K562 (cell line): ENCODE data around the gene DNPEP. TPM values are rescaled to one million over a fixed set of nuclear protein-coding genes. Genes with fewer than 3 reads are reported as not detected.

Experiments used
- ATAC-seq: fragments of 200-7000 bp; cut with Tn5 transposase; 3 replicates; pipeline ENCODE4 v1.9.1; 2020; ENCODE audit warnings: moderate library complexity
- BruUV-seq: library from RNA; stranded (reverse); fragments of 400-500 nt; replicated peaks from 2 replicates; lab custom pipeline; 2021; lab: Mats Ljungman, UMichigan
- CTCF ChIA-PET: fragments of 300-600 bp; formaldehyde crosslinking; extraction: SDS; loops from one replicate; lab custom pipeline; 2021; ENCODE audit warnings: low intra/inter-chr PET ratio; lab: Yijun Ruan, JAX
- POLR2A ChIA-PET: fragments of 300-600, 350-650 bp; sonication (Branson Sonifier 250); formaldehyde crosslinking; extraction: SDS; loops from one replicate; lab custom pipeline; 2021; ENCODE audit warnings: antibody characterized with exemption, inconsistent platforms; lab: Yijun Ruan, JAX
- DNase-seq, 4 experiments: peaks; one replicate each; pipeline versions ENCODE4 v3.0.0 to v3.0.0-alpha.2; 2011 to 2018; ENCODE audit warnings: low spot score in 3 of 4, mixed read lengths in 3 of 4; ENCODE audit errors: extremely low read depth in 1 of 4
- FAIRE-seq: peaks from 2 replicates; lab custom pipeline; 2011; peaks lifted over from hg19 to GRCh38; lab: Jason Lieb, UNC
- H2AFZ ChIP-seq: 2 replicates; pipeline ENCODE4 v1.6.0; 2011; ENCODE audit warnings: low read depth, low read length, control low read depth, inconsistent platforms
- H3K27ac ChIP-seq: fragments of 200-600 bp; 3 replicates; pipeline ENCODE4 v1.8.0; 2011; ENCODE audit warnings: low read depth, mild to moderate bottlenecking, control low read depth, inconsistent platforms, low read length, moderate library complexity, mixed read lengths; ENCODE audit errors: extremely low read depth
- H3K27me3 ChIP-seq, 2 experiments: fragments of 300-600 bp in 1 of 2; 2 replicates in 1 of 2; 3 replicates in 1 of 2; pipeline versions ENCODE4 v1.6.0 to v1.8.0; 2011; ENCODE audit warnings: inconsistent platforms in 2 of 2, low read length in 2 of 2, mild to moderate bottlenecking in 1 of 2, mixed read lengths in 1 of 2, moderate library complexity in 1 of 2; ENCODE audit not compliant: control insufficient read depth in 2 of 2, insufficient read depth in 2 of 2
- H3K36me3 ChIP-seq: fragments of 300-600 bp; 3 replicates; pipeline ENCODE4 v1.8.0; 2011; ENCODE audit warnings: mild to moderate bottlenecking, low read length, inconsistent platforms; ENCODE audit not compliant: control insufficient read depth, insufficient read depth
- H3K4me1 ChIP-seq, 2 experiments: fragments of 200-600 bp in 1 of 2; replicated peaks in 1 of 2; 2 replicates in 1 of 2; 3 replicates in 1 of 2; pipeline versions ENCODE4 v1.5.1 to v1.8.0; 2011; ENCODE audit warnings: inconsistent platforms in 2 of 2, low read length in 2 of 2, mild to moderate bottlenecking in 1 of 2, mixed read lengths in 1 of 2, moderate library complexity in 1 of 2; ENCODE audit not compliant: control insufficient read depth in 2 of 2, insufficient read depth in 2 of 2
- H3K4me2 ChIP-seq: 2 replicates; pipeline ENCODE4 v1.6.1; 2011; ENCODE audit warnings: low read length, control low read depth, inconsistent platforms, mixed read lengths; ENCODE audit not compliant: insufficient read depth
- H3K4me3 ChIP-seq: fragments of 200-600 bp; sonication (generic), shearing (Covaris generic); 2 replicates; pipeline ENCODE4 v1.5.1; 2016; ENCODE audit warnings: control low read depth, inconsistent platforms
- H3K79me2 ChIP-seq: fragments of 200-600 bp; 3 replicates; pipeline ENCODE4 v1.8.0; 2011; ENCODE audit warnings: low read length, inconsistent platforms; ENCODE audit not compliant: control insufficient read depth, insufficient read depth
- H3K9ac ChIP-seq, 2 experiments: 2 replicates each; pipeline versions ENCODE4 v1.6.0 to v1.6.1; 2011; ENCODE audit warnings: low read depth in 2 of 2, low read length in 2 of 2, control low read depth in 1 of 2, inconsistent platforms in 1 of 2, mild to moderate bottlenecking in 1 of 2, mixed read lengths in 1 of 2; ENCODE audit not compliant: insufficient read depth in 1 of 2
- H3K9me1 ChIP-seq: one replicate; pipeline ENCODE4 v1.6.0; 2011; ENCODE audit warnings: inconsistent platforms, mild to moderate bottlenecking, low read length, moderate library complexity; ENCODE audit not compliant: control insufficient read depth, insufficient read depth
- H3K9me3 ChIP-seq: replicated peaks from 2 replicates; pipeline ENCODE4 v1.5.1; 2011; ENCODE audit warnings: low read depth, low read length, inconsistent platforms; ENCODE audit not compliant: control insufficient read depth, insufficient read depth
- H4K20me1 ChIP-seq: replicated peaks from 2 replicates; pipeline ENCODE4 v1.6.1; 2011; ENCODE audit warnings: low read length, inconsistent platforms, mixed read lengths; ENCODE audit not compliant: control insufficient read depth, insufficient read depth
- ARID1B ChIP-seq: fragments of 450-650 bp; IDR thresholded peaks from 2 replicates; pipeline ENCODE4 v1.6.1; 2016; ENCODE audit warnings: antibody characterized with exemption, mild to moderate bottlenecking, inconsistent platforms
- BRCA1 ChIP-seq, 2 experiments: fragments of 450-650 bp in 1 of 2; sonication (generic) in 1 of 2; formaldehyde crosslinking in 1 of 2; IDR thresholded peaks; 2 replicates each; pipeline versions ENCODE4 v1.5.0 to v1.6.1; 2017 to 2020; ENCODE audit warnings: mild to moderate bottlenecking in 1 of 2, missing genetic modification reagents in 1 of 2
- EGR1 ChIP-seq: fragments of 450-650 bp; conservative IDR thresholded peaks from 2 replicates; pipeline ENCODE4 v1.6.1; 2017; ENCODE audit warnings: mild to moderate bottlenecking
- ETV5 ChIP-seq: sonication (generic); formaldehyde crosslinking; IDR thresholded peaks from 2 replicates; pipeline ENCODE4 v1.4.0; 2020; ENCODE audit warnings: low read depth, mild to moderate bottlenecking, missing genetic modification reagents
- FOSL1 ChIP-seq: fragments of 200-800 bp; sonication (Bioruptor generic); conservative IDR thresholded peaks from 2 replicates; pipeline ENCODE4 v1.6.1; 2016; ENCODE audit warnings: missing genetic modification characterization, missing compliant biosample characterization
- GTF2A2 ChIP-seq: IDR thresholded peaks from 2 replicates; pipeline ENCODE4 v1.6.1; 2016; ENCODE audit warnings: mild to moderate bottlenecking, missing genetic modification characterization, missing compliant biosample characterization
- GTF2F1 ChIP-seq: IDR thresholded peaks from 2 replicates; pipeline ENCODE4 v1.6.1; 2011; ENCODE audit warnings: low read depth, low read length, improper control_type of control experiment
- HNRNPK ChIP-seq: fragments of 200-400 bp; formaldehyde crosslinking; IDR thresholded peaks from one replicate; pipeline ENCODE4 v1.6.1; 2018; ENCODE audit warnings: mild to moderate bottlenecking, low read depth, low read length; ENCODE audit not compliant: poor library complexity, severe bottlenecking
- HSF4 ChIP-seq: fragments of 250-450 bp; sonication (Bioruptor Pico); IDR thresholded peaks from 2 replicates; pipeline ENCODE4 v2.1.2; 2022; ENCODE audit warnings: mild to moderate bottlenecking, moderate library complexity, borderline replicate concordance
- NCOA6 ChIP-seq: fragments of 450-650 bp; IDR thresholded peaks from 2 replicates; pipeline ENCODE4 v1.6.1; 2017; ENCODE audit warnings: mild to moderate bottlenecking
- NUFIP1 ChIP-seq: fragments of 450-650 bp; IDR thresholded peaks from 2 replicates; pipeline ENCODE4 v1.6.1; 2018; ENCODE audit not compliant: partially characterized antibody
- RBM22 ChIP-seq: fragments of 200-400 bp; formaldehyde crosslinking; IDR thresholded peaks from 2 replicates; pipeline ENCODE4 v1.6.1; 2018; ENCODE audit warnings: low read length, low read depth; ENCODE audit not compliant: poor library complexity, severe bottlenecking
- RBM34 ChIP-seq: fragments of 200-400 bp; formaldehyde crosslinking; IDR thresholded peaks from 2 replicates; pipeline ENCODE4 v1.6.1; 2018; ENCODE audit warnings: low read length, borderline replicate concordance; ENCODE audit not compliant: insufficient read depth
- RFX7 ChIP-seq: fragments of 250-450 bp; sonication (Bioruptor Pico); IDR thresholded peaks from 2 replicates; pipeline ENCODE4 v1.5.1; 2021; ENCODE audit warnings: mild to moderate bottlenecking
- RHOXF2B ChIP-seq: fragments of 250-450 bp; sonication (Bioruptor Pico); conservative IDR thresholded peaks from 2 replicates; pipeline ENCODE4 v1.5.1; 2021
- RNF2 ChIP-seq: sonication (generic); IDR thresholded peaks from 2 replicates; pipeline ENCODE4 v1.6.1; 2016
- SMARCB1 ChIP-seq: IDR thresholded peaks from 2 replicates; pipeline ENCODE4 v1.6.1; 2011; ENCODE audit warnings: improper control_type of control experiment, low read depth; ENCODE audit not compliant: insufficient read length
- SMARCE1 ChIP-seq: fragments of 450-650 bp; IDR thresholded peaks from 2 replicates; pipeline ENCODE4 v1.7.1; 2016; ENCODE audit warnings: mild to moderate bottlenecking
- TFAP4 ChIP-seq: sonication (generic); formaldehyde crosslinking; IDR thresholded peaks from 2 replicates; pipeline ENCODE4 v1.8.0; 2022; ENCODE audit warnings: missing genetic modification reagents, mild to moderate bottlenecking, moderate library complexity, borderline replicate concordance
- ZEB2 ChIP-seq: fragments of 450-650 bp; IDR thresholded peaks from 2 replicates; pipeline ENCODE4 v1.6.1; 2016
- ZNF785 ChIP-seq: fragments of 250-450 bp; sonication (Bioruptor Pico); IDR thresholded peaks from 2 replicates; pipeline ENCODE4 v1.4.0; 2020; ENCODE audit warnings: mild to moderate bottlenecking
- WGBS: fragments of 100-300 bp; shearing (Covaris generic); methylation state at CpG from one replicate; pipeline ENCODE4 v1.1.6; 2016; ENCODE audit warnings: low coverage, mixed read lengths; ENCODE audit not compliant: insufficient coverage; ENCODE audit errors: missing lambda C conversion rate; 5-methylcytosine and 5-hydroxymethylcytosine counted together
- in situ Hi-C: fragments of 300-500 bp; cut with MboI; formaldehyde crosslinking; loops from 4 replicates; pipeline ENCODE4 v1.15.0; 2018; ENCODE audit warnings: inconsistent platforms, mixed read lengths
- intact Hi-C: fragments of 100-400 bp; cut with micrococcal nuclease; formaldehyde crosslinking; loops from 2 replicates; pipeline ENCODE4 v1.14.2; 2022
- polyA plus RNA-seq, 8 experiments: library from polyadenylated mRNA; depleted of rRNA in 4 of 8; stranded (reverse) in 5 of 8; unstranded in 3 of 8; fragments of >200 nt; fragmentation: Nextera tagmentation in 2 of 8; fragmentation: Illumina TruSeq in 1 of 8; extraction: Ambion mirVana in 2 of 8; extraction: Trizol in 1 of 8; gene quantifications; 2 replicates each; pipeline versions ENCODE4 v1.2.1 to v1.2.3, GENCODE V29; 2011 to 2014; ENCODE audit warnings: inconsistent platforms in 1 of 8, missing spikeins in 1 of 8
- total RNA-seq, 7 experiments: library from RNA; depleted of rRNA in 6 of 7; stranded (reverse); fragments of >200 nt in 6 of 7; fragmentation: Illumina TruSeq in 2 of 7; extraction: Trizol in 2 of 7; gene quantifications; 2 replicates each; pipeline versions ENCODE4 v1.2.1 to v1.2.3, GENCODE V29; 2011 to 2021; ENCODE audit warnings: low replicate concordance in 1 of 7

Gene DNPEP
- total and polyA plus RNA-seq, 9 of the 15 experiments (the other 6 are each of a cell fraction or from before 2014, with no cell fraction given), result 34.6 to 71.4 (median 45.5) TPM

- 50% methylated on average over 5 of the region's 9 CpGs for WGBS
- CTCF ChIA-PET, result no interaction called here
These were observed 29.7 kb upstream of the DNPEP start for GRCh38 chr2:219417374-219417773.

GRCh38 chr2:219416938-219417337 lies 29.2 kb upstream of the DNPEP start:
- ChIA-PET POLR2A (interaction anchor here (0.6 to 1.0 kb wide), 2 partner anchors 13 to 78 kb away, joined by 3 read pairs; no protein-coding TSS in a partner anchor), CTCF (no interaction called here)
- no peak for ATAC-seq
- DNase-seq, result no peak
- Histone ChIP-seq H3K4me2 (no peak overlapping the region), H3K36me3 (no peaks in the 10 kb centered on the region), H3K9me3 (peaks cover 4% of the 10 kb centered on the region), H3K4me1 (peaks cover 16 to 41% of the 10 kb centered on the region in 2 experiments), H3K27ac (no peak overlapping the region), H3K27me3 (no peaks in the 10 kb centered on the region), H3K79me2 (no peaks in the 10 kb centered on the region), H3K9me1 (no peaks in the 10 kb centered on the region), H3K9ac (no peak overlapping the region), H3K4me3 (no peak overlapping the region), H2AFZ (no peak overlapping the region), H4K20me1 (no peaks in the 10 kb centered on the region)
- in situ Hi-C loops, result no loop called here
- WGBS, result 58% methylated on average over 3 of the region's 4 CpGs
- BruUV-seq, result no TSS peak
- intact Hi-C loops, result no loop called here
- no peak for FAIRE-seq
- TF ChIP-seq ETV5 (CRISPR knock-in tag), result no peak
- no peak for TF ChIP-seq ZNF785 (CRISPR knock-in tag)
- no peak for TF ChIP-seq SMARCB1
- no peak for TF ChIP-seq ZEB2
- no peak for TF ChIP-seq GTF2A2 (tag)
- no peak for TF ChIP-seq RFX7 (CRISPR knock-in tag)
- TF ChIP-seq HNRNPK, result no peak
- no peak for TF ChIP-seq GTF2F1
- TF ChIP-seq RBM34, result no peak
- no peak for TF ChIP-seq NUFIP1
- TF ChIP-seq RHOXF2B, result no peak
- TF ChIP-seq TFAP4 (CRISPR knock-in tag), result no peak
- TF ChIP-seq NCOA6, result no peak
- no peak for TF ChIP-seq BRCA1 (IDR thresholded peaks at IDR 0.05)
- no peak for TF ChIP-seq BRCA1 (CRISPR knock-in tag; IDR thresholded peaks at IDR 0.05)
- no peak for TF ChIP-seq HSF4 (CRISPR knock-in tag)
- TF ChIP-seq SMARCE1, result no peak
- TF ChIP-seq FOSL1, result no peak
- TF ChIP-seq RNF2, result no peak

More at GRCh38 chr2:219417374-219417773, 29.7 kb upstream of the DNPEP start:
- in situ Hi-C loops, result no loop called here
- H3K36me3 ChIP-seq, result no peaks in the 10 kb centered on the region
- peaks cover 16 to 41% of the 10 kb centered on the region in 2 experiments for H3K4me1 ChIP-seq
- H3K79me2 ChIP-seq, result no peaks in the 10 kb centered on the region
- DNase-seq, result peak in 2 of 4 experiments; percentile 25 to 31
- H2AFZ ChIP-seq, result no peak overlapping the region
- peak; percentile 69 for TF ChIP-seq EGR1
- TF ChIP-seq RBM22, result no peak
- TF ChIP-seq ARID1B, result no peak
- POLR2A ChIA-PET, result interaction anchor here (1.0 kb wide), 1 partner anchor 77 kb away, joined by 3 read pairs; no protein-coding TSS in a partner anchor
- FAIRE-seq, result no peak
- H3K9me3 ChIP-seq, result peaks cover 3% of the 10 kb centered on the region
- H4K20me1 ChIP-seq, result no peaks in the 10 kb centered on the region
- peak overlapping the region in 1 of 2 experiments; percentile 81; a peak in 2 of 4 replicates for H3K9ac ChIP-seq
- H3K4me3 ChIP-seq, result no peak overlapping the region
- H3K9me1 ChIP-seq, result no peaks in the 10 kb centered on the region
- intact Hi-C loops, result no loop called here
- no peak for ATAC-seq
- no peak overlapping the region for H3K4me2 ChIP-seq
- BruUV-seq, result no TSS peak
- no peak overlapping the region for H3K27ac ChIP-seq
- no peaks in the 10 kb centered on the region for H3K27me3 ChIP-seq
